Measurements from ENCODE around the gene COL12A1. TPM values are rescaled to one million over a fixed set of nuclear protein-coding genes. Genes with fewer than 3 reads are reported as not detected.

Gene COL12A1
- polyA plus RNA-seq, 1 donor from 2014 or later = 0.63 TPM

- Histone ChIP-seq H4K20me1 (ENCODE audit: insufficient read depth) (no peaks in the 10 kb centered on the region), H3K9me2 (ENCODE audit: insufficient read depth, low read length) (no peaks in the 10 kb centered on the region), H3K79me2 (replicated peaks; ENCODE audit: insufficient read depth, low read length) (no peaks in the 10 kb centered on the region), H3K9me3 (ENCODE audit: low read length) (no peaks in the 10 kb centered on the region), H2AFZ (ENCODE audit: low read depth, low read length) (no peak overlapping the region), H3K36me3 (ENCODE audit: insufficient read depth, low read length) (no peaks in the 10 kb centered on the region), H3F3A (ENCODE audit: insufficient read depth, low read length, poor library complexity, severe bottlenecking) (no peaks in the 10 kb centered on the region), H3K4me3 (ENCODE audit: low read length) (no peak overlapping the region), H3K9ac (ENCODE audit: low read length) (no peak overlapping the region), H3K27ac (ENCODE audit: low read length) (no peak overlapping the region), H3K27me3 (ENCODE audit: insufficient read depth, low read depth, low read length) (no peaks in the 10 kb centered on the region), H3K4me2 (ENCODE audit: low read length) (no peak overlapping the region)
- TF ChIP-seq EZH2 (IDR thresholded peaks at IDR 0.05; ENCODE audit: borderline replicate concordance, insufficient read depth, low read length, poor library complexity, severe bottlenecking) = no peak
- no peak for TF ChIP-seq REST (IDR thresholded peaks at IDR 0.05; ENCODE audit: borderline replicate concordance)
- no peak for TF ChIP-seq EP300 (conservative IDR thresholded peaks at IDR 0.05; ENCODE audit: poor library complexity, severe bottlenecking)
- TF ChIP-seq, protein P1, sequence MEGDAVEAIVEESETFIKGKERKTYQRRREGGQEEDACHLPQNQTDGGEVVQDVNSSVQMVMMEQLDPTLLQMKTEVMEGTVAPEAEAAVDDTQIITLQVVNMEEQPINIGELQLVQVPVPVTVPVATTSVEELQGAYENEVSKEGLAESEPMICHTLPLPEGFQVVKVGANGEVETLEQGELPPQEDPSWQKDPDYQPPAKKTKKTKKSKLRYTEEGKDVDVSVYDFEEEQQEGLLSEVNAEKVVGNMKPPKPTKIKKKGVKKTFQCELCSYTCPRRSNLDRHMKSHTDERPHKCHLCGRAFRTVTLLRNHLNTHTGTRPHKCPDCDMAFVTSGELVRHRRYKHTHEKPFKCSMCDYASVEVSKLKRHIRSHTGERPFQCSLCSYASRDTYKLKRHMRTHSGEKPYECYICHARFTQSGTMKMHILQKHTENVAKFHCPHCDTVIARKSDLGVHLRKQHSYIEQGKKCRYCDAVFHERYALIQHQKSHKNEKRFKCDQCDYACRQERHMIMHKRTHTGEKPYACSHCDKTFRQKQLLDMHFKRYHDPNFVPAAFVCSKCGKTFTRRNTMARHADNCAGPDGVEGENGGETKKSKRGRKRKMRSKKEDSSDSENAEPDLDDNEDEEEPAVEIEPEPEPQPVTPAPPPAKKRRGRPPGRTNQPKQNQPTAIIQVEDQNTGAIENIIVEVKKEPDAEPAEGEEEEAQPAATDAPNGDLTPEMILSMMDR (IDR thresholded peaks at IDR 0.05; ENCODE audit: poor library complexity, severe bottlenecking) = no peak
- TF ChIP-seq MXI1 (conservative IDR thresholded peaks at IDR 0.05; ENCODE audit: poor library complexity, severe bottlenecking) = no peak
- no peak for TF ChIP-seq POLR2AphosphoS5 (IDR thresholded peaks at IDR 0.05)
- TF ChIP-seq RAD21 (conservative IDR thresholded peaks at IDR 0.05) = no peak
- TF ChIP-seq SMC3 (conservative IDR thresholded peaks at IDR 0.05; ENCODE audit: poor library complexity) = no peak
- TF ChIP-seq TAF1 (IDR thresholded peaks at IDR 0.05; ENCODE audit: low read depth) = no peak
Measured at GRCh38 chr6:75094614-75095200, 111.1 kb downstream of the COL12A1 start.

DNA sequence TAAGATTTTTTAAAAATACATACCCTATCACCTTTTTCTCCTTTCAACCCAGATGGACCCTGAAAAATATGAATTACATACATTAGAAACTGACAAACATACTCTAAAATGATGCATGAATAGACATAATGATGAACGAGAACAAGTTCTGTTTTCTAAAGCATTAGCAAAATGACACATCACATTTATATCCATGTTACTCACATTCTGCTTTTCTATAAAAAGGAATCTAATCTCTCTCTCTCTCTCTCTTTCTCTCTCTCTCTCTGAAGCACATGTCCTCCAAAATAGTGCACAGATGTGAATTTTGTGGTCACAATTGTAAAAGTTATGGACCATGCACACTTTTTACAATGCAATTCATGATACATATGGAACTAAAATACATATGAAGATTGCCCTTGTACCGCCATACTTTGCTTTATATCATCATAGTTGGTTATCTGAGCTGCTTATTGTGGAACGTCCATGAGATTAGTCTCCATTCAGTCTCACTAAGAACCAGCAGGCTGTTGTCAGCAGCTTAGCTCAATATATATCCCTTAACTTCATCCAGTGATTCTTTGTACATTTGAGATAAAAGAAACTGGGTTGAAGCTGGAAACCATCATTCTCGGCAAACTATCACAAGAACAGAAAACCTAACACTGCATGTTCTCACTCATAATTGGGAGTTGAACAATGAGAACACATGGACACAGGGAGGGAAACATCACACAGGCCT, 114.2 kb downstream of the COL12A1 start:
- H3F3A ChIP-seq (ENCODE audit: insufficient read depth, low read length, poor library complexity, severe bottlenecking) = no peaks in the 10 kb centered on the region
- H4K20me1 ChIP-seq (ENCODE audit: insufficient read depth) = no peaks in the 10 kb centered on the region
- no peaks in the 10 kb centered on the region for H3K9me2 ChIP-seq (ENCODE audit: insufficient read depth, low read length)
- no peak overlapping the region for H2AFZ ChIP-seq (ENCODE audit: low read depth, low read length)
- no peak overlapping the region for H3K4me2 ChIP-seq (ENCODE audit: low read length)
- H3K9me3 ChIP-seq (ENCODE audit: low read length) = no peaks in the 10 kb centered on the region
- no peak overlapping the region for H3K27ac ChIP-seq (ENCODE audit: low read length)
- no peak for TF ChIP-seq TAF1 (IDR thresholded peaks at IDR 0.05; ENCODE audit: low read depth)
- TF ChIP-seq, protein P1 (IDR thresholded peaks at IDR 0.05; ENCODE audit: poor library complexity, severe bottlenecking) = no peak
- H3K9ac ChIP-seq (ENCODE audit: low read length) = no peak overlapping the region
- no peaks in the 10 kb centered on the region for H3K36me3 ChIP-seq (ENCODE audit: insufficient read depth, low read length)
- no peaks in the 10 kb centered on the region for H3K27me3 ChIP-seq (ENCODE audit: insufficient read depth, low read depth, low read length)
- no peak overlapping the region for H3K4me3 ChIP-seq (ENCODE audit: low read length)
- no peaks in the 10 kb centered on the region for H3K79me2 ChIP-seq (replicated peaks; ENCODE audit: insufficient read depth, low read length)
